Activated CD4-positive, alpha-beta T cell treated with anti-CD3 and anti-CD28 coated beads, Interleukin-2, amount 50 U/mL, for 24 hours (primary cell): ENCODE measurements around the gene ZFPM1.
"Not testable (repeated sequence)": the region's sequence is repeated elsewhere in the genome, so short reads cannot be mapped to it uniquely, and the experiment has no call there.

Experiments used
- DNase-seq, 2 donors: peaks; one replicate each; pipeline ENCODE4 v3.0.0-alpha.2; 2020; ENCODE audit warnings: low read depth in 1 of 2, low spot score in 1 of 2

ZFPM1 gene

GRCh38 chr16:88478889-88479792 lies 26.1 kb downstream of the ZFPM1 start:
- no peak for DNase-seq

- DNase-seq = no peak
Observed at GRCh38 chr16:88479793-88480760, 27.0 kb downstream of the ZFPM1 start.

GRCh38 chr16:88480829-88481228 lies 27.7 kb downstream of the ZFPM1 start:
- no peak for DNase-seq

- DNase-seq = no peak
Observed at GRCh38 chr16:88481851-88482250, 28.8 kb downstream of the ZFPM1 start.

GRCh38 chr16:88482630-88483391 lies 29.7 kb downstream of the ZFPM1 start:
- no peak for DNase-seq

GRCh38 chr16:88483392-88483641 lies 30.2 kb downstream of the ZFPM1 start:
- DNase-seq = no peak

- DNase-seq = no peak
Observed at GRCh38 chr16:88484505-88485365, 31.7 kb downstream of the ZFPM1 start.

- not testable (repeated sequence) for DNase-seq
Observed at GRCh38 chr16:88485366-88485741, 32.3 kb downstream of the ZFPM1 start.

- DNase-seq = no peak
Observed at GRCh38 chr16:88486398-88487123, 33.5 kb downstream of the ZFPM1 start.

- DNase-seq = no peak
Observed at GRCh38 chr16:88487124-88487432, 34.0 kb downstream of the ZFPM1 start.

GRCh38 chr16:88487920-88488851 lies 35.1 kb downstream of the ZFPM1 start:
- no peak for DNase-seq

GRCh38 chr16:88489163-88489741 lies 36.2 kb downstream of the ZFPM1 start:
- no peak for DNase-seq

- DNase-seq = no peak
Observed at GRCh38 chr16:88491001-88491559, 38.0 kb downstream of the ZFPM1 start.

- no peak for DNase-seq
Observed at GRCh38 chr16:88491560-88492310, 38.7 kb downstream of the ZFPM1 start.

- DNase-seq = no peak
Observed at GRCh38 chr16:88493879-88494278, 40.8 kb downstream of the ZFPM1 start.

- no peak for DNase-seq
Observed at GRCh38 chr16:88494335-88495154, 41.5 kb downstream of the ZFPM1 start.
